Measurements from ENCODE around the gene C1orf159. TPM values are rescaled to one million over a fixed set of nuclear protein-coding genes. Genes with fewer than 3 reads are reported as not detected.

C1orf159 gene
- total and polyA plus RNA-seq, 10 of the 15 experiments (the other 5 are each of a cell fraction or from before 2014, with no cell fraction given): 0.11 to 23.4 (median 8.0) TPM

- no peak for TF ChIP-seq PRDM15 (CRISPR knock-in tag; IDR thresholded peaks at IDR 0.05)
- TF ChIP-seq NFYA (IDR thresholded peaks at IDR 0.05; ENCODE audit: borderline replicate concordance, low read depth, low read length): no peak
- TF ChIP-seq IRF5 (IDR thresholded peaks at IDR 0.05; ENCODE audit: borderline replicate concordance): no peak
- TF ChIP-seq SP1 (IDR thresholded peaks at IDR 0.05; ENCODE audit: low read depth, low read length): peak; percentile 57
- TF ChIP-seq ZNF592 (IDR thresholded peaks at IDR 0.05): no peak
- peak; percentile 77 for TF ChIP-seq RELB (IDR thresholded peaks at IDR 0.05; ENCODE audit: low read depth)
- no peak for TF ChIP-seq ATF3 (IDR thresholded peaks at IDR 0.05; ENCODE audit: borderline replicate concordance, extremely low read depth, low read depth, low read length)
- TF ChIP-seq ZZZ3 (IDR thresholded peaks at IDR 0.05; ENCODE audit: control insufficient read depth, insufficient read length, low read depth): no peak
- no peak for TF ChIP-seq SMAD1 (IDR thresholded peaks at IDR 0.05; ENCODE audit: low read depth, partially characterized antibody)
- no peak for TF ChIP-seq MYB (IDR thresholded peaks at IDR 0.05; ENCODE audit: borderline replicate concordance, low read depth, low read length)
- TF ChIP-seq JUND (IDR thresholded peaks at IDR 0.05; ENCODE audit: low read depth, low read length): no peak
- no peak for TF ChIP-seq CHD2 (IDR thresholded peaks at IDR 0.05; ENCODE audit: borderline replicate concordance, low read depth, low read length)
- TF ChIP-seq RFX5 (IDR thresholded peaks at IDR 0.05; ENCODE audit: low read depth, low read length): no peak
- no peak for TF ChIP-seq CEBPB (IDR thresholded peaks at IDR 0.05; ENCODE audit: borderline replicate concordance in 1 of 2, low read depth in 2 of 2, low read length in 2 of 2)
- TF ChIP-seq PKNOX1 (IDR thresholded peaks at IDR 0.05): peak; percentile 63
- TF ChIP-seq EED (IDR thresholded peaks at IDR 0.05; ENCODE audit: low read depth): peak; percentile 47; the same call in 1 of the 2 replicates
These were observed 21.6 kb upstream of the C1orf159 start (continued) for GRCh38 chr1:1137256-1138045.

All from GM12878 (cell line).